WTC11 (cell line): ENCODE measurements around the gene TLE2. TPM values are rescaled to one million over a fixed set of nuclear protein-coding genes. Genes with fewer than 3 reads are reported as not detected.

Source experiments
- ATAC-seq: fragments of 200-7000 bp; cut with Tn5 transposase; 2 replicates; pipeline ENCODE4 v1.10.0; 2021; ENCODE audit warnings: mild to moderate bottlenecking, moderate library complexity
- CTCF ChIA-PET: fragments of 300-600 bp; sonication (Branson Sonifier 250); formaldehyde crosslinking; loops from one replicate; lab custom pipeline; 2021; ENCODE audit warnings: antibody characterized with exemption; lab: Charles Lee
- POLR2A ChIA-PET: fragments of 350-600 bp; sonication (Branson Sonifier 250); formaldehyde crosslinking; loops from one replicate; lab custom pipeline; 2021; ENCODE audit warnings: antibody characterized with exemption; lab: Charles Lee
- DNase-seq: peaks from one replicate; pipeline ENCODE4 v3.0.0; 2021; ENCODE audit warnings: low spot score
- H3K27ac Mint-ChIP-seq: 2 replicates; pipeline ENCODE4 v1.8.0; 2021; ENCODE audit warnings: mixed read lengths
- H3K27me3 Mint-ChIP-seq: 2 replicates; pipeline ENCODE4 v1.8.0; 2021; ENCODE audit warnings: low read depth, mild to moderate bottlenecking, moderate library complexity, mixed read lengths
- H3K36me3 Mint-ChIP-seq: 2 replicates; pipeline ENCODE4 v1.8.0; 2021; ENCODE audit warnings: mixed read lengths
- H3K4me1 Mint-ChIP-seq: 2 replicates; pipeline ENCODE4 v1.8.0; 2022; ENCODE audit warnings: mixed read lengths
- H3K4me3 Mint-ChIP-seq: 2 replicates; pipeline ENCODE4 v1.8.0; 2021; ENCODE audit warnings: mild to moderate bottlenecking, moderate library complexity, mixed read lengths
- H3K9me3 Mint-ChIP-seq: 2 replicates; pipeline ENCODE4 v1.8.0; 2021; ENCODE audit warnings: mixed read lengths
- FOXJ3 ChIP-seq: sonication (generic); formaldehyde crosslinking; IDR thresholded peaks from 2 replicates; pipeline ENCODE4 v1.9.0; 2021; ENCODE audit warnings: missing genetic modification reagents, mild to moderate bottlenecking, borderline replicate concordance
- FOXP1 ChIP-seq: sonication (generic); formaldehyde crosslinking; IDR thresholded peaks from 2 replicates; pipeline ENCODE4 v1.8.0; 2022; ENCODE audit warnings: missing genetic modification reagents, mild to moderate bottlenecking, moderate library complexity, borderline replicate concordance
- GTF2I ChIP-seq: fragments of 250-450 bp; sonication (Bioruptor Pico); conservative IDR thresholded peaks from 2 replicates; pipeline ENCODE4 v1.4.0; 2021; ENCODE audit warnings: mild to moderate bottlenecking
- HMGA2 ChIP-seq: fragments of 250-450 bp; sonication (Bioruptor Pico); IDR thresholded peaks from 2 replicates; pipeline ENCODE4 v1.4.0; 2021; ENCODE audit warnings: mild to moderate bottlenecking, moderate library complexity
- KAT7 ChIP-seq: sonication (generic); formaldehyde crosslinking; IDR thresholded peaks from 2 replicates; pipeline ENCODE4 v1.8.1; 2023; ENCODE audit warnings: missing genetic modification reagents, mild to moderate bottlenecking, borderline replicate concordance
- MXD4 ChIP-seq: fragments of 250-450 bp; sonication (Bioruptor Pico); IDR thresholded peaks from 2 replicates; pipeline ENCODE4 v1.8.0; 2021; ENCODE audit warnings: mild to moderate bottlenecking, moderate library complexity, borderline replicate concordance
- NFATC4 ChIP-seq: fragments of 250-450 bp; sonication (Bioruptor Pico); IDR thresholded peaks from 2 replicates; pipeline ENCODE4 v1.9.0; 2021; ENCODE audit warnings: mild to moderate bottlenecking
- NFYB ChIP-seq: sonication (generic); formaldehyde crosslinking; conservative IDR thresholded peaks from 2 replicates; pipeline ENCODE4 v1.8.0; 2022; ENCODE audit warnings: low read depth, missing genetic modification reagents
- NR2C2 ChIP-seq: sonication (generic); formaldehyde crosslinking; IDR thresholded peaks from 2 replicates; pipeline ENCODE4 v1.8.0; 2022; ENCODE audit warnings: mild to moderate bottlenecking, missing genetic modification reagents
- ZNF219 ChIP-seq: sonication (generic); formaldehyde crosslinking; IDR thresholded peaks from 2 replicates; pipeline ENCODE4 v1.8.0; 2023; ENCODE audit warnings: missing genetic modification reagents, mild to moderate bottlenecking, borderline replicate concordance
- ZNF396 ChIP-seq: fragments of 250-450 bp; sonication (Bioruptor Pico); IDR thresholded peaks from 2 replicates; pipeline ENCODE4 v1.8.0; 2021; ENCODE audit warnings: mild to moderate bottlenecking, moderate library complexity, borderline replicate concordance
- ZNF416 ChIP-seq: fragments of 250-450 bp; sonication (Bioruptor Pico); IDR thresholded peaks from 2 replicates; pipeline ENCODE4 v1.9.0; 2021; ENCODE audit warnings: mild to moderate bottlenecking, inconsistent platforms
- ZNF671 ChIP-seq: fragments of 250-450 bp; sonication (Bioruptor Pico); IDR thresholded peaks from 2 replicates; pipeline ENCODE4 v1.8.0; 2021; ENCODE audit warnings: mild to moderate bottlenecking
- total RNA-seq: library from RNA; stranded (reverse); gene quantifications from 3 replicates; pipeline ENCODE4 v1.2.3, GENCODE V29; 2021
- TF ChIP-seq, protein P1 (sequence below): sonication (generic); formaldehyde crosslinking; IDR thresholded peaks from 2 replicates; pipeline ENCODE4 v1.8.1; 2023; ENCODE audit warnings: mild to moderate bottlenecking, missing genetic modification reagents, moderate library complexity
- TF ChIP-seq, protein P2 (sequence below): sonication (generic); formaldehyde crosslinking; IDR thresholded peaks from 2 replicates; pipeline ENCODE4 v1.8.1; 2022; ENCODE audit warnings: missing genetic modification reagents, borderline replicate concordance
- TF ChIP-seq, protein P3 (sequence below): fragments of 250-450 bp; sonication (Bioruptor Pico); IDR thresholded peaks from 2 replicates; pipeline ENCODE4 v1.9.0; 2021; ENCODE audit warnings: mild to moderate bottlenecking
- TF ChIP-seq, protein P4 (sequence below): fragments of 250-450 bp; sonication (Bioruptor Pico); IDR thresholded peaks from 2 replicates; pipeline ENCODE4 v1.9.0; 2021; ENCODE audit warnings: moderate library complexity, mild to moderate bottlenecking, inconsistent platforms, borderline replicate concordance
- TF ChIP-seq, protein P5 (sequence below): sonication (generic); formaldehyde crosslinking; IDR thresholded peaks from 2 replicates; pipeline ENCODE4 v1.8.1; 2023; ENCODE audit warnings: mild to moderate bottlenecking, moderate library complexity, missing genetic modification reagents
- TF ChIP-seq, protein P6 (sequence below): fragments of 250-450 bp; sonication (Bioruptor Pico); conservative IDR thresholded peaks from 2 replicates; pipeline ENCODE4 v1.9.0; 2021; ENCODE audit warnings: mild to moderate bottlenecking

Gene TLE2
- total RNA-seq, 1 experiment from 2014 or later = 20.0 TPM

DNA sequence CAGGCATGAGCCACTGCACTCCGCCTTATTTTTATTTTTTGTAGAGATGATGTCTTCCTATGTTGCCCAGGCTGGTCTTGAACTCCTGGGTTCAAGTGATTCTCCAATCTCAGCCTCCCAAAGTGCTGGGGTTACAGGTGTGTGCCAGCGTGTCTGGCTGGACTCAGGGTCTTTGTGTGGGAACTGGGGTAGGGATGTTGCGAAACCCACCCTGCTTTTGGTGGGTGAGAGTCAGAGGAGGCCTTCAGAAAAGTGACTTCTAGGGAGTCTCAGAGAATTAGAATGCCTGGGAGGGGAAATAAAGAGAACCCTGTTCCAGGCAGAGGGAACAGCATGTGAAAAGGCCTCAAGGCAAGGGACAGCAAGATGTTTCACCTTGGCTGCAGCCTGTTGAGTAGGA lies 20.0 kb upstream of the TLE2 start:
- Mint-ChIP-seq H3K9me3 (no peaks in the 10 kb centered on the region), H3K36me3 (peaks cover under 1% of the 10 kb centered on the region; the same call in 1 of the 2 replicates), H3K4me3 (peak overlapping the region; percentile 48), H3K27me3 (peaks cover 29% of the 10 kb centered on the region), H3K27ac (peak overlapping the region; percentile 75), H3K4me1 (peaks cover 29% of the 10 kb centered on the region)
- ChIA-PET POLR2A (no interaction called here), CTCF (interaction anchor here (0.6 kb wide), 1 partner anchor 26 kb away, joined by 3 read pairs; no protein-coding TSS in a partner anchor)
- no peak for ATAC-seq
- TF ChIP-seq ZNF219 = no peak
- no peak for TF ChIP-seq FOXP1 (CRISPR knock-in tag)
- TF ChIP-seq HMGA2 (CRISPR knock-in tag) = no peak
- TF ChIP-seq ZNF671 (CRISPR knock-in tag) = no peak
- TF ChIP-seq NR2C2 = no peak
- TF ChIP-seq NFATC4 = no peak
- no peak for TF ChIP-seq MXD4
- TF ChIP-seq, protein P1, sequence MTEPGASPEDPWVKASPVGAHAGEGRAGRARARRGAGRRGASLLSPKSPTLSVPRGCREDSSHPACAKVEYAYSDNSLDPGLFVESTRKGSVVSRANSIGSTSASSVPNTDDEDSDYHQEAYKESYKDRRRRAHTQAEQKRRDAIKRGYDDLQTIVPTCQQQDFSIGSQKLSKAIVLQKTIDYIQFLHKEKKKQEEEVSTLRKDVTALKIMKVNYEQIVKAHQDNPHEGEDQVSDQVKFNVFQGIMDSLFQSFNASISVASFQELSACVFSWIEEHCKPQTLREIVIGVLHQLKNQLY (CRISPR knock-in tag) = no peak
- TF ChIP-seq, protein P2, sequence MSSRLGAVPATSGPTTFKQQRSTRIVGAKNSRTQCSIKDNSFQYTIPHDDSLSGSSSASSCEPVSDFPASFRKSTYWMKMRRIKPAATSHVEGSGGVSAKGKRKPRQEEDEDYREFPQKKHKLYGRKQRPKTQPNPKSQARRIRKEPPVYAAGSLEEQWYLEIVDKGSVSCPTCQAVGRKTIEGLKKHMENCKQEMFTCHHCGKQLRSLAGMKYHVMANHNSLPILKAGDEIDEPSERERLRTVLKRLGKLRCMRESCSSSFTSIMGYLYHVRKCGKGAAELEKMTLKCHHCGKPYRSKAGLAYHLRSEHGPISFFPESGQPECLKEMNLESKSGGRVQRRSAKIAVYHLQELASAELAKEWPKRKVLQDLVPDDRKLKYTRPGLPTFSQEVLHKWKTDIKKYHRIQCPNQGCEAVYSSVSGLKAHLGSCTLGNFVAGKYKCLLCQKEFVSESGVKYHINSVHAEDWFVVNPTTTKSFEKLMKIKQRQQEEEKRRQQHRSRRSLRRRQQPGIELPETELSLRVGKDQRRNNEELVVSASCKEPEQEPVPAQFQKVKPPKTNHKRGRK = no peak
- TF ChIP-seq, protein P3, sequence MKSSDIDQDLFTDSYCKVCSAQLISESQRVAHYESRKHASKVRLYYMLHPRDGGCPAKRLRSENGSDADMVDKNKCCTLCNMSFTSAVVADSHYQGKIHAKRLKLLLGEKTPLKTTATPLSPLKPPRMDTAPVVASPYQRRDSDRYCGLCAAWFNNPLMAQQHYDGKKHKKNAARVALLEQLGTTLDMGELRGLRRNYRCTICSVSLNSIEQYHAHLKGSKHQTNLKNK (CRISPR knock-in tag) = no peak
- no peak for TF ChIP-seq GTF2I
- TF ChIP-seq FOXJ3 = no peak
- TF ChIP-seq NFYB (CRISPR knock-in tag) = no peak
- TF ChIP-seq, protein P4, sequence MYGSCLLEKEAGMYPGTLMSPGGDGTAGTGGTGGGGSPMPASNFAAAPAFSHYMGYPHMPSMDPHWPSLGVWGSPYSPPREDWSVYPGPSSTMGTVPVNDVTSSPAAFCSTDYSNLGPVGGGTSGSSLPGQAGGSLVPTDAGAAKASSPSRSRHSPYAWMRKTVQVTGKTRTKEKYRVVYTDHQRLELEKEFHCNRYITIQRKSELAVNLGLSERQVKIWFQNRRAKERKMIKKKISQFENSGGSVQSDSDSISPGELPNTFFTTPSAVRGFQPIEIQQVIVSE (CRISPR knock-in tag) = no peak
- TF ChIP-seq ZNF416 (CRISPR knock-in tag) = no peak
- TF ChIP-seq ZNF396 (CRISPR knock-in tag) = no peak
- no peak for DNase-seq

DNA sequence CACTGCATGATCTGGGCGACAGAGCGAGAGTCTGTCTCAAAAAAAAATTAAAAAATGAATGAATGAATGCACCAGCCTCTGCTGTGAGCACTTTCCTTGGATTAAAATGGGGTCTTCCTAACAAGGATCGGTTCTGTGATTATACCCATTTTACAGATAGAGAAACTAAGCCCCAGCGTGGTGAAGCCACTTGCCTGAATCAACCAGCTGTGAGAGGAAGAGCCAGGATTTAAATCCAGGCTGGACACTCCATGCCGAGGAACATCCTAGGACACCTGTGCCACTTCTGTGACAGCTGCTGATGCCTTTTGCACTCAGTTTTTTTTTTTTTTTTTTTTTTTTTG lies 19.1 kb upstream of the TLE2 start:
- POLR2A ChIA-PET = interaction anchor here (0.7 kb wide), 1 partner anchor 13 kb away, joined by 5 read pairs; no protein-coding TSS in a partner anchor

More for the DNA sequence above, 19.1 kb upstream of the TLE2 start:
- Mint-ChIP-seq H3K4me1 (peaks cover 26% of the 10 kb centered on the region), H3K9me3 (no peaks in the 10 kb centered on the region), H3K27ac (no peak overlapping the region), H3K27me3 (peaks cover 34% of the 10 kb centered on the region), H3K4me3 (peak overlapping the region; percentile 82), H3K36me3 (no peaks in the 10 kb centered on the region)
- TF ChIP-seq, protein P5, sequence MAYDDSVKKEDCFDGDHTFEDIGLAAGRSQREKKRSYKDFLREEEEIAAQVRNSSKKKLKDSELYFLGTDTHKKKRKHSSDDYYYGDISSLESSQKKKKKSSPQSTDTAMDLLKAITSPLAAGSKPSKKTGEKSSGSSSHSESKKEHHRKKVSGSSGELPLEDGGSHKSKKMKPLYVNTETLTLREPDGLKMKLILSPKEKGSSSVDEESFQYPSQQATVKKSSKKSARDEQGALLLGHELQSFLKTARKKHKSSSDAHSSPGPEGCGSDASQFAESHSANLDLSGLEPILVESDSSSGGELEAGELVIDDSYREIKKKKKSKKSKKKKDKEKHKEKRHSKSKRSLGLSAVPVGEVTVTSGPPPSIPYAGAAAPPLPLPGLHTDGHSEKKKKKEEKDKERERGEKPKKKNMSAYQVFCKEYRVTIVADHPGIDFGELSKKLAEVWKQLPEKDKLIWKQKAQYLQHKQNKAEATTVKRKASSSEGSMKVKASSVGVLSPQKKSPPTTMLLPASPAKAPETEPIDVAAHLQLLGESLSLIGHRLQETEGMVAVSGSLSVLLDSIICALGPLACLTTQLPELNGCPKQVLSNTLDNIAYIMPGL (CRISPR knock-in tag) = no peak
- TF ChIP-seq KAT7 (CRISPR knock-in tag) (no peak), GTF2I (0 out of 2 replicates have a peak, but pooled peaks have one; percentile 25)
- TF ChIP-seq, protein P6, sequence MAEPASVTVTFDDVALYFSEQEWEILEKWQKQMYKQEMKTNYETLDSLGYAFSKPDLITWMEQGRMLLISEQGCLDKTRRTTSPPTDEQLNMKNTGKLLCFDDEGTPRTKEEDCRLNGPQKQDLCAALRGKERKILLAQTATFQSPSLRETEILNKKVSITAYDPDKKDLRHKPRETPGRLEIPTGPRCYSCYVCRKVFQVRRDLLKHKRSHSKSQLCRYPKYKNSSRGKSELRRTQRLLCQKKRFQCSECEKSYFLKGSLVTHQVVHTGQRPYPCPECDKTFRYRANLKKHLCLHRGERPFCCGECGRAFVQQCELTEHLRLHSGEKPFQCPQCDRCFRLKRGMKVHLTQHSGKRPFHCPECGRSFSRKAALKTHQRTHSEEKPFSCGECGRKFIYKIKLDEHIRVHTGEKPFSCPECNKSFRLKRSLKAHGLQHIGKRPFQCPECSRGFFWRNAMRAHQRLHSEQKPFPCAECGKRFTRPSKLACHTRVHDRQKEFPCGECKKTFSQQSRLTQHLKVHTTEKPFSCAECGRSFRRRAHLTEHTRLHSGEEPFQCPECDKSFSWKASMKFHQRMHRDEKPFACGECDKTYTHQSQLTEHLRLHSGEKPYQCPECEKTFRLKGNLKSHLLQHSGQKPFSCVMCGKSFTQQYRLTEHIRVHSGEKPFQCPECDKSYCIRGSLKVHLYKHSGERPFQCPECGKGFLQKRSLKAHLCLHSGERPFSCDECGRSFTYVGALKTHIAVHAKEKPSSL (CRISPR knock-in tag) = no peak
- DNase-seq (no peak), ATAC-seq (no peak)
- CTCF ChIA-PET = interaction anchor here (2.3 kb wide), 1 partner anchor 97 kb away, joined by 9 read pairs; no protein-coding TSS in a partner anchor
